IPS-NIHi7 (cell line): ENCODE measurements around the gene ZNF618.

Experiments
- DNase-seq: peaks from one replicate; pipeline ENCODE4 v3.0.0; 2012; ENCODE audit warnings: mixed read lengths; ENCODE audit errors: extremely low spot score

Gene ZNF618

DNA sequence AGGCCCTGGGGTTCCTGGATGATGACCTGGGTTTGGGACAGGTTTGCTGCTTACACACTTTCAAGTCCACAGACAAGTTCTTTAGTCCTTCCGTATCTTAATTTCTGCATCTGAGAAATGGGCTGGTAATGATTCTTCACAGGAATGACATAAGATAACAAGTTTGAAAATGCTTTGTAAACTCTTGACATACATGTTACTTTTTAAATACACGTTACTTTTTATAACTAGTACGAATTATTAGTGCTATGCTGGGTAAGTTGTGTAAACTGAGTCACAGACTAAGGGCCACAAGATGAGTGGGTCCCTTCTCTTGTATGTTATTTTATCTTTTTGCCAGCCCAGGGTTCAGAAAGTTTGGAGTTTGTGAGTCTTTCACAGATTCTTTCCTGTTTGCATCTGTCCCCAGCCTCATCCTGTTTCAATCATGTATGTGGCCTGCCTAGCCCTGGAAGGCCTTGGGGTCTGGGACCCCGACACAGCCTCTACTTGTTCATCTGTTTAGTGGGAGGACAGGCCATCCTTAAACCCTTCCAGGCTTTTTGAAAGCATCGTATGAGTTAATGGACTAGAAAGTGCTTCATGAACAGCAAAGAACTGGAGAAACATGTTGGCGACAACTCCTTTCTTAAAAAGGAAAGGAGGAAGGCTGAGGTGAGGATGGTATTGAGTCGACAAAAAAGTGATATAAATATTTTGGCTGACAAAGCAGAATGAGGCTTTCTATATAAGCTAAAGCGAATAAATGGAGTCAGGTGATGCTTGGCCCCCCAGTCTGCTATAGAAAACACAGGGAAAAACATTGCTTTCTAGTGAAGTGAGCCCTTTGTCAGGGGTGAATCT is 9.3 kb downstream of the ZNF618 start:
- no peak for DNase-seq

DNA sequence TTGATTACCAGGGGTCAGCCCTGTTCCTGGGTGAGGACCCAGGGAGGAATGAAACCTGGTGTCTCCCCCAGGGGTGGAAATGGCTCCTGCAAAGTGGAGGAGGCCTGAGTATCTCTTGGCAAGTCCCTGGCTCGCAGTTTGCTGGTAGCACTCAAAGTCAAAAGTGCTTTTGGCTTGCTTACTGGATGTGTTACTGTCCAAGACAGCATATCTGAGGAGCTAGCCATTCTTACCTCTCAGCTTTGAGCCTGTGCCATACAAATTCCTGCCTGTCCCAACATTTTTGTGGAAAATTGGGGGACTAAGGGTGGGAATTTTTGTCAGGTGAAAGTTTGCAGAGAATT is 9.9 kb downstream of the ZNF618 start:
- no peak for DNase-seq

DNA sequence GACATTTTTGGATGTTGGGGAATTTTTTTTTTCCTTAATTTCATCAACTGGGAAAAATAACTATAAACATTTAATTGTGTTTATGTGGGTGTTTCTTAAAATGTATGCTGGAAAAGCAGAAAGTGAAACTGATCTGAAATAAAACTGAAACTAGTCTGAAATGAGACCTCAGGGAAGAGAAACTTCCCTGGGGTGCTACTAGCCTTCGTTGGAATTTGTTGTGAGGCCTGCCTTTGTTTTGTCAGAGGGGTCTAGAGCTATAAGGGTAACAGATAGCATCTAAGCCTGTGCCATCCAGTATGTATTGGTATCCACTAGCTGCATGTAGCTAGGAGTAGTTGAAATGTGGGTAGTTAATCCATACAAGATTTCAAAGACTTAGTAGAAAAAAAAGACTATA is 10.4 kb downstream of the ZNF618 start:
- DNase-seq = no peak

DNA sequence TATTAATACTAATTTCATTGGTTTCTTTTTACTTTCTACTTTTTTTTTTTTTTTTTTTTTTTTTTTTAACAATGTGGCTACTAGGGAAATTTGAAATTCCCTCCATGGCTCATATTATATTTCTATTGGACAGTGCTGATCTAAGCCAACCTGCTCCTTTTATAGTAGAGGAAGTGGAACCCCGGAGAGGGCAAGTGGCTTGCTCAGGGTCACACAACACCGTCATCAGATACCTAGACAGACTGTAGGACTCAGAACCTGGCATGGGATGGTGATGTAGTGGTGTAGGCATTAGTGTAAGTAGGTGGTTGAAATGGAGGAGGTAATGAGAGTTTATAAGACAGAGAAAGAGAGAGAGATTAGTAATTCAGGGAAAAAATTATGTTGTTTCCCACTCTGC is 10.8 kb downstream of the ZNF618 start:
- no peak for DNase-seq

DNA sequence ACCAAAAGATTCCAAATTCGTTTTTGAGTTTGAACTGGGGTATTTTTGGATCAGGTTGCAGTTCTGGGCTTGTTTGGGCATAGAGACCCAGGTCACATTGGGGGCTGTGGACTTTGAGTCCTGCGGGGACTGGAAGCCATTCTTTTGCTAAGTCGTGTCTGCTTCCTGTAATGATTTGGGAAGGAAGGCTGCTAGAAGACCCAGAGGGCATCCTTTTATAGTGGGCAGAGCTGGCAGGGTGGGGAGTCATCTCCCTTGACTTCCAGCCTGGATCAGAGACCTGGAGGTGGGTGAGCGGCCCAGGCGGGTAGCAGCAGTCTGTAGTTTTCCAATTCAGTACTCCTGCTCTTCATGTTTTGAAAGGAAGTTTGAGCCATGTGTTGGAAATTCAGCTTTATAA is 11.3 kb downstream of the ZNF618 start:
- no peak for DNase-seq

DNA sequence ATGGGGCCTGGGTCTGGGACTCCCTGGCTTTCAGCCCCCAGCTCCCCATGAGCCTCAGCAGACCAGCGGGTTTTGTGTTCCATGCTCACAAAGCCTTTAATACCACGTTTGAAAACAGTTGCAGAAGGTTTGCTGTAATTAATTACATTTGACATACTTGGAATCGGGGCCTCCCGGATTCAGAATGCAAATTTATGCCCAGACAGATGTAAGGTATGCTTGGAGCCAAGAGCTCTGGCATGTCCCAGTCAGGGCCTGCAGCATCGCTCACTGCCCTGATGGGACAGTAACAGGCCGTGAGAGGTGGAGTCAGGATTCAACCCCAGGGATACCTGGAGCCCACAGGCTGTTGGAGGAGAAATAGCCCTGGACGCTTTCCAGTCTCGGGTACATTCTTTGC is 12.2 kb downstream of the ZNF618 start:
- DNase-seq = no peak

DNA sequence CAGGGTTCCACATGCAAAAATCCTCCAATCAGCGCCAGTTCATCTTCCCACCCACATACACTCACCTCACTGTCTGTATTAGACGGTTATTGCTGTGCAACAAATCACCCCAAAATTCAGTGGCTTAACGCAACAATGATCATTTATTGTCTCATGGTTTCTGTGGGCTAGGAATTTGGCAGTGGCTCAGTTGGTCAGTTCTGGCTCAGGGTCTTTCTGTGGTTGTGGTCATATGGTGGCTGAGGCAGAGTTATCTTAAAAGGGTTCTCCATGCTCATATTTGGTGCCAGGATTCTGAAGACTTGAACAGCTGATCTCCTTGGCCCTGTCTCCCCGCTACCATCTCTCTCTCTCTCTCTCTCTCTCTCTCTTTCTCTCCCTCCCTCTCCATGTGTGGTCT is 12.9 kb downstream of the ZNF618 start:
- no peak for DNase-seq

DNA sequence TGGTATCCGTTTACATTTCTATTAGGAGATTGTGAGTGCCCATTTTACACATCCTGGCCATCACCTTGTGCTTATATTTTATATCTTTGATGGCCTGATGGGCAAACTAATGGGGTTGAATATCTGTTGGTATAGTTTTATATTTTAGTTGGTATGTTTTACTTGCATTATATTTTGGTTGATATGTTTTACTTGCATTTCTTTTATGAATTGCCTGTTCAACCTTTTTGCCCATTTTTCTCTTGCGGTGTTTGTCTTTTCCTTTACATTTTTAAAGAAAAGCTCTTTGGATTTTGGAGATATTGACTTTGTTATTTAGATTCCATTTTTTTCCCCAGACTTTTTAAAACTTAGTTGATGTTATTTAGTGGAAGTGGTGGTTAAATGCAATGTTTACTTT is 14.6 kb downstream of the ZNF618 start:
- no peak for DNase-seq

DNA sequence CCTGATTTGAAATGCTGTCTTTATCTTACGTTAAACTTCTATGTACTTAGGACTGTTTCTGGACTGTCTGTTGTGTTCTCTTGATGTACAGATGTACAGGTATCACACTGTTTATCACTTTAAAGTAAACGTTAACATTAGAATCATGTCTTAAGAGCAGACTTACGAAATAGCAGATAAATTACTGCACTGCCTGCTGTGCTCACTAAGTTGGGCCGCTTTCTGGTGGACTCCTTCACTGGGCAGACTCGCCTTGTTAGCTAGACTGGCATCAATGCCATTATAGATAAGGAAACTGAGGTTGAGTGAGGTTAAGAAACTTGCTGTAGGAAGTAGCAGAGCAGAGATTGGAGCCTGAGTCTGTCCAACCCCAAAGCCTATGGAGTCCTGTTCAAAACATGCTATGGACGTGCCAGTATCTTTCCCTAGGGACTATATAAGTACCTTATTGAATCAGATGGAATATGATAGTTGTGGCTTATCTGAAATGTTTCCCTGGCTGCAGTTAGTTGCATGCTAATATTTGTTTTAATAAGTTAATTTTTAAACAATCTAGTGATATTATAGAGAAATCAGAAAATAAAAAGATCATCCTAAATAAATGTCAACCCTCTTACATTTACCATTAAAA is 16.9 kb downstream of the ZNF618 start:
- no peak for DNase-seq

DNA sequence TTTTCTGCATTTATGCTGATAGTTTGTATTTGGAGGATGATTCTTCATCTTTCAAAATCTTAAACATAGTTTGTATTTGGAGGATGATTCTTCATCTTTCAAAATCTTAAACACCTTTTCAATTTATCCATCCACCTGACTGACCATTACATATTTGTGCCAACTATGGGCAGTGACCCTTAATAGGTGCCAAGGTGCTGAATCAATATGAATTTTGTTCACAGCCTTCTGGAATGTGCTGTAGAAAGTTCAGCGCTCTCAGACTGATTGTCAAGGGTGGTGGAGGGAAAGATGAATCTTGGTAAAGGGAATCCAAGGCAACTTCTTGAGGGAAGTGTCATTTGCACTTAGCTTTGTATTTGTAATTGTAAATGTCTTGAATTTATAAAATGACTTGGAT is 18.1 kb downstream of the ZNF618 start:
- DNase-seq = no peak

DNA sequence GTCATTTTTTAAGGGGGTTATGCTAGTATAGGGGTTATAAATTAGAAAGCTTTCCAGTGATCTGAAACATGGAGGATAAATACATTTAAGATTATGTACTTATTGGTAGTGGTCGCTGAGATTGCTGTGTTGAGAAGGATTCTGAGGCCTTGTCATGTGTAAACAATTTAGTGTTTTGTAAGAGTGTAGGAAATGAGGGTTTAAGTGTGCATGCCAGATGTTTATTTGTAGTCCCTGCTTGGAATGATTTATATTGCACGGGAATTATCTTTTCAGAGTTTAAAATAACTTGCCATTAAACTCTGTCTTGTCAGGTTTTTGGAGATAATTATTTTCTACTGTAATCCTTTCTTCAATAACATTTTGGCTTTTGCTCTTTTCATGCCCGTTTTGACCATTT is 19.4 kb downstream of the ZNF618 start:
- no peak for DNase-seq

DNA sequence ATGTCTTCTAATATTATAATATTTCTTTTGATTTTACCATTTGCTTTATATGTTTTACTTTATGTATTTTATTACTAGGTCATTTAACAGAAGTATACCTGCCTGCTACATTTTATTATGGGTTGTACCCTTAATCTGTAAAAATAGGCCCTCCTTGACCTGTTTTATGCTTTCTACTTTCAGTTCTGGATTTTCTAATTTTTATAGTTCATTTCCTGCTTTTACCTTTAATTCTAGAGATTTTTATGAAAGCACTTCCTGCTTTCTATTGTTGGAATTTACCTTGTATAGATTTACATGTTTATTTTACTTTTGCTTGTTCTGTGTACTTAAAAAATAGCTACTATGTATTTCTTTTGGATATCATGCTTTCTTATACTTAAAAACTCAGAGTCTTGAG is 20.6 kb downstream of the ZNF618 start:
- no peak for DNase-seq

DNA sequence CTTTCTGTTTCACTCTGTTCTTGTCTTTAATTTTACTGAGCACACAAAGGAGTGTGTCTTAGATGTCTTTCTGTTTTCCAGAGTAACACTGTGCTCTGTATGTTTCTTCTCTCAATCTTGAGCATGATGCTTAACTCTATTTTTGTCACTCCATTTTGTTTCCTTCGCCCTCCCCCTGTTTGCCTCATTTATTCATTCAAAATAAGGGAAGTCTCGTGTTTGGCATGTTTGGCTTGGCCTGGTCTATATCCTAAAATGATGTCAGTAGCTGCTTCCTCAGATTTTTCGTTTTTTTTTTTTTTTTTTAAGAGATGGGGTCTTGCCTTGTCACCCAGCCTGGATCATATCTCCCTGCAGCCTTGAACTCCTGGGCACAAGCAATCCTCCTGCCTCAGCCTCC is 22.0 kb downstream of the ZNF618 start:
- no peak for DNase-seq

DNA sequence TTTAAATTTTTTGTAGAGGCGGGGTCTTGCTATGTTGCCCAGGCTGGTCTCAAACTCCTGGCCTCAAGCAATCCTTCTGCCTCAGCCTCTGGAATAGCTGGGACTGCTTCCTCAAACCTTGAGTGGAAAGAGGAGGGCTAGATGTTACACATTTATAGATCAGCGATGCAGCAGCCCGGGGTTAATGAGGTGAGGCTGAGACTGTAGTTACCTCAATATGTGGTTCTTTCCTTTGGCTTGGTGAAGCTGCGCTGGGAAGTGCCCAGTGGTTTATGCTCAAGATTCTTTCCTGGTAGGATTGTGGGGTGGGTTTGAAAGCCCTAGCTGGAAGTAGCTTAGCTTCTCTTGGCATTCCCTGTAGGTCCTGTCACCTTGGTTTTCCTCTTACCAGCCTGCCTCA is 22.5 kb downstream of the ZNF618 start:
- DNase-seq = no peak

DNA sequence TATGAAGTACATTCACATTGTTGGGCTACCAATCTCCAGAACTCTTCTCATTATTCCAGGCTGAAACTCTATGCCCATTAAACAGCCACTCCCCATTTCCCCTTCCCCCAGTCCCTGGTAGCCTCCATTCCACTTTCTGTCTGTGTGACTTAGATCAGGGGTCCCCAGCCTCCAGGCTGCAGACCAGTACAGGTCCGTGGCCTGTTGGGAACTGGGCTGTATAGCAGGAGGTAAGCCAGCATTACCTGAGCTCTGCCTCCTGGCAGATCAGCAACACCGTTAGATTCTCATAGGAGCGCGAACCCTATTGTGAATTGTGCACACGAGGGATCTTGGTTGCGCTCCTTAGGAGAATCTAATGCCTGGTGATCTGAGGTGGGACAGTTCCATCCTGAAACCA is 23.1 kb downstream of the ZNF618 start:
- DNase-seq = no peak

DNA sequence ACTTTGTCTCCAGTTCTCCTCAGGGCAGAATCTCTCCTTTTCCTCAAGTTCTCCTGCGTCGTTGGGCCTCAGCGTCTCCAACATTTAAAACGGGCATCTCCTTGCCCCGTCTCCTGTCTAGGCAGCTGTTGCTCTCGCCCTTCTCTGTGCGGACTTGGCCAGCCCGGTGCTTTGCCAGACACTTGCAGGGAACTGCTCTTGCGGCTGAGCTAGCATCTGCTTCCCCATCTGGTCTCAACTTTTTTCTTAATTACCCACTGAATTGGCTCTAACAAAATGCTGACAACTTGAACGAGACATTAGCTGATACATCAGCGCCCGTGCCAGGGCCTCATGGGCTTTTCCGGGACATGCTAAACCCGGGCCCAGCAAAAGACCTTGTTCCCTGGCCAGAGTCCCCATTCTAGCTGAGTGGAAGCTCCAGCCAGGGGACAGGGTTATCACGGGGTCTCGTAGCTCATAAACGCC is 25.1 kb downstream of the ZNF618 start:
- DNase-seq = no peak

DNA sequence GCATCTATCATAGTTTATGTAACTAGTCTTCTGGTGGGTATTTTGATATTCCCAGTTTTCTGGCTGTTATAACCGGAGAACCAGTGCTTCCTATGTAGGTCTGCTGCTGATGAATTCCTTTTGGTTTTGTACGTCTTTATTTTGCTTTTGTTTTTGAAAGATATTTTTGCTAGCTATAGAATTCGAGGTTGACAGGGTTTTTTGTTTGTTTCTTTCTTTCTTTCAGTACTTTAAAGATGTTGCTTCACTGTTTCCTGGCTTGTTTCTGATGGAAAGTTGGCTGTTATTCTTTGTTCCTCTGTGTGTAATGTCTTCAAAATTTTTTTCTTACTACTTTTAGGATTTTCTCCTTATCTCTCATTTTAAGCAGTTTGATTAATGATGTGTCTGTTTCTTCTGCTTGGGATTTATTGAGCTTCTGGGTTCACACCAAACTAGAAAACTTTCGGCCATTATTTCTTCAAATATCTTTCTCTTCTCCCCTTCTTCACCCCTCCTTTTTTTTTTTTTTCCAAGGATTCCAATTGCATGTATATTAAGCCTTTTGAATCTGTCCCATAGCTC is 27.5 kb downstream of the ZNF618 start:
- no peak for DNase-seq

DNA sequence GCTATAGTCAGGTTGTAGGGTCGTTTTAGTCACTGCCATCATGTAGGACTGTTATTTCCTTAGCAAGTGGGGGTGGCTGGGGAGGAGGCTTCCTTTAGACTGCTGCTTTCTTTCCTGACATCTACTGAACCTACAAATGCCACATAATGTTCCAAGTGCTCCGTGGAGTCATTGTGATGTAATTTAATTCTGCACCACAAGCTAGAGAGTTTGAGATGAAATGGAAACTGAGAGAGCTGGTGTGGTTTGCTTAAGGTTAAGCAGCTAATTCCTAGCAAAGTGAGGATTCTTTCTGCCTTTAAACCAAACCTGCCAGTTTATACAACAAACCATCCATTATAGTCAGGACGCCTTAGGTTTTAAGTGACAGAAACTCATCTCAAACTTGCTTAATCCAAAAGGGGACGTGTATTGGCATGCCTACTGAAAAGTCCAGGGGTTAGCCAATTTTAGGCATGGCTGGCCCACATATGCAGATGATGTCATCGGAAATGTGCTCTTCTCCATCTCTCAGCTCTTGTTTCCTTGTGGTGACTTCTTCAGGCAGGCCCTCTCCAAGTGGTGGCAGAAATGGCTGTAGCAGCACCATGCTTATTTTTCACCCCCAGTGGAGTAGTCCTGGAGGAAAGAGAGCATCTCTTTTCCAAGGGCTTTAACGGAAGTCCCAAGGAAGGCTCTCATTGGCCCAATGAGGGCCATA is 30.5 kb downstream of the ZNF618 start:
- no peak for DNase-seq

DNA sequence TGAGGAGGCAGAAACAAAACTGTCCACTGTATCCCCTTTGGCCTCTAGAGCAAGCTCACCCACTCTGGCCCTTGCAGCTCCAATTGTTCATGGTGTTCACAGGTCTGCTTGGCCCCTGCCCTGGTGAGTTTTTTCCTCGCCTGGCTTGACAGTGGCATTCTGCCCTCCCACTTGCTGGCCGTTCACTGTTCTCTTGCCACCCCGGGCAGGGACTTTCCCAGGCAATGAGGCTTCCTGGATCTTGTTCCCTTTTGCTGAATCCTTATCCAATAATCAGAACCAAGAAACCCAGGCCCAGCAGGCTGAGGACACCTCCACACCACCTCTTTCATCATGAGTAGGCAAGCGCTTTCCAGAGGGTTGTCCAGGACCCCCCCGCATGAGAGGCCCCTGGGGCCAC is 31.2 kb downstream of the ZNF618 start:
- DNase-seq = no peak

DNA sequence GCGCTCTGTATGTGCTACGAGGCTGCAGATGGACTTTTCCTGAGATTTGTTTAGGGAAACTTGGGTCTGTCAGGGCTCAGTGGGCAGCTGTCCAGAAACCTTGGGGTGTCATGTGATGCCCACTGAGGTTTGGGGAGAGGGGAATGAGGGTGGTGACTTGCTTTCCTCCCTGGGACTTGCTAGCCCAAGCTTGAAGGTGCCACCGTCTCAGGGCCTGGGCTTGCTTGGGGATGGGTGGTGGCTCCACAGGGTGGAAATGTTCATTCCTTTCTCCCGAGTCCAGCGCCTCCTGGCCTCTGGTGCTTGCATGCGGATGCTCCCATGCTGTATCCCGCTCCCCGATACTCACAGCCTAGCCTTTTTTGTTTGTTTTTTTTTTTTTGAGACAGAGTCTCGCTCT is 33.3 kb downstream of the ZNF618 start:
- no peak for DNase-seq

DNA sequence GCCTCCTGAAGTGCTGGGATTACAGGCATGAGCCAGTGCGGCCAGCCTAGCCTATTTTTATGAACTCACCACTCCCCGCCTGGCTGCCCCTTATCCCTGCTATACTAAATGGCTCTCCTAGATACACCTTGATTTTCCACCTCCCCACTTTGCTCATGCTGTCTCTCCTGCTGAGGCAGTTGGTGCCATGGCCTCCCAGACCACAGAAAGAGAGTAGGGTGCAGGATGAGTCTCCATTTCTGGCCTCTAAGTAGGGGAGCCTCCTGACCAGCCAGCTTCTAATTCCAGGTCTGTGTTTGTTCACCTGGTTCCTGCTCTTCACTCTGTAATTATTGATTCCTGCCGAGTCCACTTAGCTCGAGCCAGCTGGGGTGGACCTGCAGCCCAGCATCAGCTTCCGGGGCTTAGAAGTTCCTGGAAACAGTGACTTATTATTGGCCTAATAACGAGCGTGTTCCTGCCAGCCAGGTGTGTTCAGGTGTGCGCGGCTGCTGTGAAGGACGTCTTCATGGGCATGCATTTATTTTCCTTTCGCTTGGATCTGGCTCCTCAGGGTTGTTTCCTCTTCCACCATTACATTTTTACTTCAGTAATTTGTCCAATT is 34.0 kb downstream of the ZNF618 start:
- no peak for DNase-seq

DNA sequence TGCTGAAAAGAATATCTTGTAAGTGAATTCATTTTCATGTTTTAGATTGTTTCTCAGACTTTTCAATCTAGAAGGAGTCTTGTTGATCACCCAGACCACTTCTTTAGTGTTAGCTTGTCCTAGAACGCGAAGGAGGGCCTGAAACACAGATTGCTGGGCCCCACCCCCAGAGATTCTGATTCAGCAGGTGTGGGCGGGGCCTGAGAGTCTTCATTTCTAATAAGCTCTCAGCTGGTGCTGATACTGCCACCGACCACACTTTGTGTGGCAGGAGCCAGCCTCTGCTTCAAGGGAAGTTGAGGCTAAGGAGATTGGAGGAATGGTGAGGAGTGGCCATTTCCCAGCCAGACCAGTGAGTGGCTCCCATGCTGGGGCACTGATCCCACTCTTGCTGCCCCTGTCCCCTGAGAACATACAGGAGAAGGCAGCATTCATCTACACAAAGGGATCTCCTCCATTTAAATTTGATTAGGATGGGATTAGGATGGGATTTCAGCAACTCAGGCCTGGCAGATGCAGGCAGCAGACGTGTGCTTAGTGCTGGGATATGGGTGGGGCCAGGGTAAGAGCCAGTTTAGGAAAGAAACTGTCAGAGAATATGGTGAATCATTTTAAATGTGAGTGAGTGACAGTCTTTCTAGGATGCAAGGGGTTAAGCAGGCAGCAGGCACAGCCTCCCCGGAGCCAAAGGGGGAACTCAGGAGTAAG is 35.9 kb downstream of the ZNF618 start:
- no peak for DNase-seq
